H1 (cell line): Measurements from ENCODE around the gene NPC1L1. TPM values are rescaled to one million over a fixed set of nuclear protein-coding genes. Genes with fewer than 3 reads are reported as not detected.

Source experiments
- BRCA1 ChIP-seq: IDR thresholded peaks from 2 replicates; pipeline ENCODE4 v1.6.1; 2012; ENCODE audit warnings: low read depth, low read length, improper control_type of control experiment
- CBX5 ChIP-seq: fragments of 300-800, 300-1000 bp; sonication (generic); IDR thresholded peaks from 2 replicates; pipeline ENCODE4 v1.7.1; 2016; ENCODE audit warnings: antibody characterized with exemption, low read length, low read depth
- CEBPB ChIP-seq: IDR thresholded peaks from 2 replicates; pipeline ENCODE4 v1.6.1; 2012; ENCODE audit warnings: low read depth, low read length
- SIX5 ChIP-seq: IDR thresholded peaks from 2 replicates; pipeline ENCODE4 v1.6.1; 2011; ENCODE audit warnings: mild to moderate bottlenecking, low read depth, low read length
- TAF7 ChIP-seq: optimal IDR thresholded peaks from 2 replicates; pipeline ENCODE3; 2011; ENCODE audit warnings: low read depth, mild to moderate bottlenecking, inconsistent platforms, low read length, moderate library complexity, borderline replicate concordance
- TBP ChIP-seq: IDR thresholded peaks from 2 replicates; pipeline ENCODE4 v1.6.1; 2011; ENCODE audit warnings: low read depth, low read length, improper control_type of control experiment
- polyA plus RNA-seq, 7 experiments: library from polyadenylated mRNA; depleted of rRNA in 3 of 7; stranded (reverse) in 5 of 7; unstranded in 2 of 7; fragments of >200 nt in 5 of 7; fragments of 200-250 nt in 2 of 7; gene quantifications; 1 replicate in 5 of 7; 2 replicates in 1 of 7; 4 replicates in 1 of 7; pipeline versions ENCODE4 v1.2.1 to v1.2.3, GENCODE V29; 2011 to 2013; ENCODE audit warnings: missing spikeins in 2 of 7, mixed read lengths in 2 of 7
- total RNA-seq: library from RNA; stranded (reverse); fragmentation: NEBNext Ultra II Directional; extraction: Animal tissue kit (Norgen Biotek cat#: 25700); gene quantifications from 2 replicates; pipeline ENCODE4 v1.2.1, GENCODE V29; 2021
- TF ChIP-seq, protein P1 (sequence below), 3 experiments: IDR thresholded peaks; 1 replicate in 2 of 3; 2 replicates in 1 of 3; pipeline versions ENCODE4 v1.5.1 to v1.6.1; 2011; ENCODE audit warnings: low read length in 3 of 3, mild to moderate bottlenecking in 3 of 3, inconsistent platforms in 2 of 3, low read depth in 1 of 3, moderate library complexity in 1 of 3; ENCODE audit not compliant: insufficient read depth in 1 of 3; ENCODE audit errors: control extremely low read depth in 1 of 3
- TF ChIP-seq, protein P2 (sequence below): IDR thresholded peaks from 2 replicates; pipeline ENCODE4 v1.6.1; 2011; ENCODE audit warnings: low read length, improper control_type of control experiment

NPC1L1 gene
- total and polyA plus RNA-seq, 2 of the 8 experiments (the other 6 are each of a cell fraction or from before 2014, with no cell fraction given), result 0.06 to 0.21 TPM

DNA sequence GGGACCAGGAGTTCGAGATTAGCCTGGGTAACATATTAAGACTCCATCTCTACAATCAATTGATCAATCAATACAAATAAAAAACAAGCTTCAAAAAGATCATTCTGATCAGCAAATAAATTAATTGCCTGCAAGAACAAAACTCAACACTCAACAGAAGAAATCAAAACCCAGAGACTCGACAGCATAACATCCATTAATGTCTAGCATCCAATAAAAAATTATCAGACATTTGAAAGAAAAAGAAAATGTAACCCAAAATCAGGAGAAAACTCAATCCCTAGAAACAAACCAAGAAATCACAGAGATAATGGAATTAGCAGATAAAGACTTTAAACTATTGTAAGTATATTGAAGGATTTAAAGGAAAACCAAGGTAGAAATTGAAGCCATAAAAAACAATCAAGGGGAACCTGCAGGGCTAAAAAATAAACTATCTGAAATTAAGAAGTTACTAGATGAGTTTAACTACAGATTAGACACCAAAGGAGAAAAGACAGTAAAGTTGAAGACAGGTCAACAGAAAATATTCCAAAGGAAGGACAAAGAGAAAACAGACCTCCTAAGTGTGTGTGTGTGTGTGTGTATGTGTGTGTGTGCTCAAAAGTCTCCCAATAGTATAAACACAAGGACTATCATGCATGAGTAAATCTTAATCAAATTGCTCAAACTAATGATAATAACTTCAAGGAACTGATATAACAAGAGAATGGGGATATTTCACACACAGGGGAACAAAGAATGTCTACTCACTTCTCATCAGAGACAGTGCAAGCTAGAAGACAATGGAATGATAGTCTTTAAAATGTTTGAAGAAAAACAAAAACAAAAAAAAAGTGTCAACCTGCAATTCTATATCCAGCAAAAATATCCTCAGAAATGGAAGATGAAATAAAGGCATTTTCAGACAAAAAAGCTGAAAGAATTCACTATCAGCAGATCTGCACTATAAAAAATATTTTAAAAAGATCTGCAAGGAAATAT is 58.3 kb downstream of the NPC1L1 start (continued):
- TF ChIP-seq, protein P1, sequence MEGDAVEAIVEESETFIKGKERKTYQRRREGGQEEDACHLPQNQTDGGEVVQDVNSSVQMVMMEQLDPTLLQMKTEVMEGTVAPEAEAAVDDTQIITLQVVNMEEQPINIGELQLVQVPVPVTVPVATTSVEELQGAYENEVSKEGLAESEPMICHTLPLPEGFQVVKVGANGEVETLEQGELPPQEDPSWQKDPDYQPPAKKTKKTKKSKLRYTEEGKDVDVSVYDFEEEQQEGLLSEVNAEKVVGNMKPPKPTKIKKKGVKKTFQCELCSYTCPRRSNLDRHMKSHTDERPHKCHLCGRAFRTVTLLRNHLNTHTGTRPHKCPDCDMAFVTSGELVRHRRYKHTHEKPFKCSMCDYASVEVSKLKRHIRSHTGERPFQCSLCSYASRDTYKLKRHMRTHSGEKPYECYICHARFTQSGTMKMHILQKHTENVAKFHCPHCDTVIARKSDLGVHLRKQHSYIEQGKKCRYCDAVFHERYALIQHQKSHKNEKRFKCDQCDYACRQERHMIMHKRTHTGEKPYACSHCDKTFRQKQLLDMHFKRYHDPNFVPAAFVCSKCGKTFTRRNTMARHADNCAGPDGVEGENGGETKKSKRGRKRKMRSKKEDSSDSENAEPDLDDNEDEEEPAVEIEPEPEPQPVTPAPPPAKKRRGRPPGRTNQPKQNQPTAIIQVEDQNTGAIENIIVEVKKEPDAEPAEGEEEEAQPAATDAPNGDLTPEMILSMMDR (IDR thresholded peaks at IDR 0.05; ENCODE audit: control extremely low read depth in 1 of 3, insufficient read depth in 1 of 3, low read depth in 1 of 3, low read length in 3 of 3), result no peak
- no peak for TF ChIP-seq BRCA1
- no peak for TF ChIP-seq TBP
- TF ChIP-seq SIX5, result no peak
- no peak for TF ChIP-seq CBX5
- no peak for TF ChIP-seq CEBPB
- no peak for TF ChIP-seq TAF7
- TF ChIP-seq, protein P2, sequence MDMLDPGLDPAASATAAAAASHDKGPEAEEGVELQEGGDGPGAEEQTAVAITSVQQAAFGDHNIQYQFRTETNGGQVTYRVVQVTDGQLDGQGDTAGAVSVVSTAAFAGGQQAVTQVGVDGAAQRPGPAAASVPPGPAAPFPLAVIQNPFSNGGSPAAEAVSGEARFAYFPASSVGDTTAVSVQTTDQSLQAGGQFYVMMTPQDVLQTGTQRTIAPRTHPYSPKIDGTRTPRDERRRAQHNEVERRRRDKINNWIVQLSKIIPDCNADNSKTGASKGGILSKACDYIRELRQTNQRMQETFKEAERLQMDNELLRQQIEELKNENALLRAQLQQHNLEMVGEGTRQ, result no peak
